Upper lobe of left lung (tissue), 4 donors: ENCODE results near the gene AQP12A.

Experiments
- POLR2A ChIP-seq, 4 donors: fragments of 450-650 bp; IDR thresholded peaks; one replicate each; pipeline ENCODE4 v1.5.1; 2016 to 2017; ENCODE audit warnings: antibody characterized with exemption in 4 of 4, mild to moderate bottlenecking in 2 of 4
- TF ChIP-seq, protein P1 (sequence below), 6 experiments: fragments of 450-650 bp in 4 of 6; fragments of 200-600 bp in 2 of 6; sonication (generic) in 2 of 6; IDR thresholded peaks; one replicate each; pipeline ENCODE4 v1.5.1; 2016 to 2019; ENCODE audit warnings: antibody characterized with exemption in 6 of 6

DNA sequence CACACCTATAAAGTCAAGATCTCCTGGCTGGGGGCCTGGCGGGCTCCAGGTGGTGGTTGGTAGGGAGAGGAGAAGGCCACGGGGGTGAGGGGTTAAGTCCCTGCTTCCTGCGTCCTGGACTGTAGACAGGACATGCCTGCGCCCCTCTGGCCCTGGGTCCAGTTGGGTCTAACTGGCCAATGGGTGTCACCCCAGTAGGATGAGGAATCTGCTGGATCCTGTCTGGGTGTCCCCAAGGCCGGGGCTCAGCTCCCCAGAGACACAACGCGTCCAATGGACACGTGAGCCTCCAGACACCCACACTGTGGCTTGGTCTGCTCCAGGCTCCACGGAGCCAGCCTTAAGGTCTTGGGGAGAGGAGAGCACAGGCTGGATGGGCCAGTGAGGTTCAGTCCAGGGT is 19.6 kb downstream of the AQP12A start:
- TF ChIP-seq POLR2A (IDR thresholded peaks at IDR 0.05) = no peak
- TF ChIP-seq, protein P1, sequence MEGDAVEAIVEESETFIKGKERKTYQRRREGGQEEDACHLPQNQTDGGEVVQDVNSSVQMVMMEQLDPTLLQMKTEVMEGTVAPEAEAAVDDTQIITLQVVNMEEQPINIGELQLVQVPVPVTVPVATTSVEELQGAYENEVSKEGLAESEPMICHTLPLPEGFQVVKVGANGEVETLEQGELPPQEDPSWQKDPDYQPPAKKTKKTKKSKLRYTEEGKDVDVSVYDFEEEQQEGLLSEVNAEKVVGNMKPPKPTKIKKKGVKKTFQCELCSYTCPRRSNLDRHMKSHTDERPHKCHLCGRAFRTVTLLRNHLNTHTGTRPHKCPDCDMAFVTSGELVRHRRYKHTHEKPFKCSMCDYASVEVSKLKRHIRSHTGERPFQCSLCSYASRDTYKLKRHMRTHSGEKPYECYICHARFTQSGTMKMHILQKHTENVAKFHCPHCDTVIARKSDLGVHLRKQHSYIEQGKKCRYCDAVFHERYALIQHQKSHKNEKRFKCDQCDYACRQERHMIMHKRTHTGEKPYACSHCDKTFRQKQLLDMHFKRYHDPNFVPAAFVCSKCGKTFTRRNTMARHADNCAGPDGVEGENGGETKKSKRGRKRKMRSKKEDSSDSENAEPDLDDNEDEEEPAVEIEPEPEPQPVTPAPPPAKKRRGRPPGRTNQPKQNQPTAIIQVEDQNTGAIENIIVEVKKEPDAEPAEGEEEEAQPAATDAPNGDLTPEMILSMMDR (IDR thresholded peaks at IDR 0.05) = no peak
